K562 (cell line): ENCODE measurements around the gene ZSCAN12. TPM values are rescaled to one million over a fixed set of nuclear protein-coding genes. Genes with fewer than 3 reads are reported as not detected.

Experiments used
- ZNF165 ChIP-seq: fragments of 250-450 bp; sonication (Bioruptor Pico); IDR thresholded peaks from 2 replicates; pipeline ENCODE4 v1.4.0; 2020; ENCODE audit warnings: borderline replicate concordance
- polyA plus RNA-seq, 8 experiments: library from polyadenylated mRNA; depleted of rRNA in 4 of 8; stranded (reverse) in 5 of 8; unstranded in 3 of 8; fragments of >200 nt; fragmentation: Nextera tagmentation in 2 of 8; fragmentation: Illumina TruSeq in 1 of 8; extraction: Ambion mirVana in 2 of 8; extraction: Trizol in 1 of 8; gene quantifications; 2 replicates each; pipeline versions ENCODE4 v1.2.1 to v1.2.3, GENCODE V29; 2011 to 2014; ENCODE audit warnings: inconsistent platforms in 1 of 8, missing spikeins in 1 of 8
- total RNA-seq, 7 experiments: library from RNA; depleted of rRNA in 6 of 7; stranded (reverse); fragments of >200 nt in 6 of 7; fragmentation: Illumina TruSeq in 2 of 7; extraction: Trizol in 2 of 7; gene quantifications; 2 replicates each; pipeline versions ENCODE4 v1.2.1 to v1.2.3, GENCODE V29; 2011 to 2021; ENCODE audit warnings: low replicate concordance in 1 of 7
- TF ChIP-seq, protein P1 (sequence below): fragments of 200-600 bp; sonication (generic); IDR thresholded peaks from one replicate; pipeline ENCODE4 v1.6.1; 2012; ENCODE audit warnings: mild to moderate bottlenecking, low read depth, low read length, inconsistent platforms
- TF ChIP-seq, protein P2 (sequence below): fragments of 250-450 bp; sonication (Bioruptor Pico); IDR thresholded peaks from 2 replicates; pipeline ENCODE4 v1.5.0; 2021; ENCODE audit warnings: mild to moderate bottlenecking, borderline replicate concordance
- TF ChIP-seq, protein P3 (sequence below): IDR thresholded peaks from 2 replicates; pipeline ENCODE4 v1.6.1; 2011; ENCODE audit not compliant: insufficient read length; ENCODE audit errors: extremely low read depth
- TF ChIP-seq, protein P4 (sequence below): fragments of 200-800 bp; sonication (Bioruptor generic); IDR thresholded peaks from 2 replicates; pipeline ENCODE4 v1.6.1; 2016; ENCODE audit warnings: missing genetic modification characterization, missing compliant biosample characterization

ZSCAN12 gene
- total and polyA plus RNA-seq, 9 of the 15 experiments (the other 6 are each of a cell fraction or from before 2014, with no cell fraction given): 2.5 to 19.6 (median 12.5) TPM

DNA sequence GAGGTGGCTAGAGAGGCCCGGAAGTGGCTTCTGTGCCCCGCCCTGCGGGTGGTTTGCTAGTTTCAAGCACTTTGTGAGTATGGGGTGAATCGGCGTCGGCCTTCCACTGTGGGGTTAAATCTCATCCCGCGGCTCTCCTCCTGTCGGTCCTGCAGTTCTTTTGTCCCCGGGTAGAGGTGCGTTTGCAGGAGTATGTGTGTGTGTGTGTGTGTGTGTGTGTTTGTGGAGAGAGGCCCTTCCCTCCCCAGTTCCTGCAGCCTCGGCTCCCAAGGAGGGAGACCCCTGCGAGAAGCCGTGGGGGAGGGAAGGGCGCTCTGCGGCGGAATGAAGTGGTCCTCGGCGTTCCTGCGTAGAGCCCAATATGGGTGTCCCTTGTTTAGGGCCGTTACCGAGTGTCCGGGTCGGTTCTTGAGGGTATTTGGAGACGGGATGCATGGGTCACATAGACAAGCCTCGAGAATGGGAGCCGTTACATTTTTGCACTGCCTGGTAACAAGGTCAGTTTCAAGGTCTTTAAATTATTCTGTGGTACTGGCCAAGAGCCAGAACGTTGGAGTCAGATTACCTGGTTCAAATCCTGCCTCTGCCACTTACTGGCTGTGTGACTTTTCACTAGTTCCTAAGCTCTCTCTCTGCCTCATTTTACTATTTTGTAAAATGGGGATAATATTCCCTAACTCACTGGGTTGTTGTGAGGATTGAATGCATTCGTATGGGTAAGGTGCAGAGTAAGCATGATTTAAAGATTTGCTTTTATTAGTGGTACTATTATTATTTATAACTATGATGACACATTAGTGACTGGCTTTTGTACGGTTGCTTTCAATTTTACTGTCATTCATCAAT lies 49.4 kb downstream of the ZSCAN12 start, which contains the start of gene ZKSCAN3 (continued):
- TF ChIP-seq, protein P1, sequence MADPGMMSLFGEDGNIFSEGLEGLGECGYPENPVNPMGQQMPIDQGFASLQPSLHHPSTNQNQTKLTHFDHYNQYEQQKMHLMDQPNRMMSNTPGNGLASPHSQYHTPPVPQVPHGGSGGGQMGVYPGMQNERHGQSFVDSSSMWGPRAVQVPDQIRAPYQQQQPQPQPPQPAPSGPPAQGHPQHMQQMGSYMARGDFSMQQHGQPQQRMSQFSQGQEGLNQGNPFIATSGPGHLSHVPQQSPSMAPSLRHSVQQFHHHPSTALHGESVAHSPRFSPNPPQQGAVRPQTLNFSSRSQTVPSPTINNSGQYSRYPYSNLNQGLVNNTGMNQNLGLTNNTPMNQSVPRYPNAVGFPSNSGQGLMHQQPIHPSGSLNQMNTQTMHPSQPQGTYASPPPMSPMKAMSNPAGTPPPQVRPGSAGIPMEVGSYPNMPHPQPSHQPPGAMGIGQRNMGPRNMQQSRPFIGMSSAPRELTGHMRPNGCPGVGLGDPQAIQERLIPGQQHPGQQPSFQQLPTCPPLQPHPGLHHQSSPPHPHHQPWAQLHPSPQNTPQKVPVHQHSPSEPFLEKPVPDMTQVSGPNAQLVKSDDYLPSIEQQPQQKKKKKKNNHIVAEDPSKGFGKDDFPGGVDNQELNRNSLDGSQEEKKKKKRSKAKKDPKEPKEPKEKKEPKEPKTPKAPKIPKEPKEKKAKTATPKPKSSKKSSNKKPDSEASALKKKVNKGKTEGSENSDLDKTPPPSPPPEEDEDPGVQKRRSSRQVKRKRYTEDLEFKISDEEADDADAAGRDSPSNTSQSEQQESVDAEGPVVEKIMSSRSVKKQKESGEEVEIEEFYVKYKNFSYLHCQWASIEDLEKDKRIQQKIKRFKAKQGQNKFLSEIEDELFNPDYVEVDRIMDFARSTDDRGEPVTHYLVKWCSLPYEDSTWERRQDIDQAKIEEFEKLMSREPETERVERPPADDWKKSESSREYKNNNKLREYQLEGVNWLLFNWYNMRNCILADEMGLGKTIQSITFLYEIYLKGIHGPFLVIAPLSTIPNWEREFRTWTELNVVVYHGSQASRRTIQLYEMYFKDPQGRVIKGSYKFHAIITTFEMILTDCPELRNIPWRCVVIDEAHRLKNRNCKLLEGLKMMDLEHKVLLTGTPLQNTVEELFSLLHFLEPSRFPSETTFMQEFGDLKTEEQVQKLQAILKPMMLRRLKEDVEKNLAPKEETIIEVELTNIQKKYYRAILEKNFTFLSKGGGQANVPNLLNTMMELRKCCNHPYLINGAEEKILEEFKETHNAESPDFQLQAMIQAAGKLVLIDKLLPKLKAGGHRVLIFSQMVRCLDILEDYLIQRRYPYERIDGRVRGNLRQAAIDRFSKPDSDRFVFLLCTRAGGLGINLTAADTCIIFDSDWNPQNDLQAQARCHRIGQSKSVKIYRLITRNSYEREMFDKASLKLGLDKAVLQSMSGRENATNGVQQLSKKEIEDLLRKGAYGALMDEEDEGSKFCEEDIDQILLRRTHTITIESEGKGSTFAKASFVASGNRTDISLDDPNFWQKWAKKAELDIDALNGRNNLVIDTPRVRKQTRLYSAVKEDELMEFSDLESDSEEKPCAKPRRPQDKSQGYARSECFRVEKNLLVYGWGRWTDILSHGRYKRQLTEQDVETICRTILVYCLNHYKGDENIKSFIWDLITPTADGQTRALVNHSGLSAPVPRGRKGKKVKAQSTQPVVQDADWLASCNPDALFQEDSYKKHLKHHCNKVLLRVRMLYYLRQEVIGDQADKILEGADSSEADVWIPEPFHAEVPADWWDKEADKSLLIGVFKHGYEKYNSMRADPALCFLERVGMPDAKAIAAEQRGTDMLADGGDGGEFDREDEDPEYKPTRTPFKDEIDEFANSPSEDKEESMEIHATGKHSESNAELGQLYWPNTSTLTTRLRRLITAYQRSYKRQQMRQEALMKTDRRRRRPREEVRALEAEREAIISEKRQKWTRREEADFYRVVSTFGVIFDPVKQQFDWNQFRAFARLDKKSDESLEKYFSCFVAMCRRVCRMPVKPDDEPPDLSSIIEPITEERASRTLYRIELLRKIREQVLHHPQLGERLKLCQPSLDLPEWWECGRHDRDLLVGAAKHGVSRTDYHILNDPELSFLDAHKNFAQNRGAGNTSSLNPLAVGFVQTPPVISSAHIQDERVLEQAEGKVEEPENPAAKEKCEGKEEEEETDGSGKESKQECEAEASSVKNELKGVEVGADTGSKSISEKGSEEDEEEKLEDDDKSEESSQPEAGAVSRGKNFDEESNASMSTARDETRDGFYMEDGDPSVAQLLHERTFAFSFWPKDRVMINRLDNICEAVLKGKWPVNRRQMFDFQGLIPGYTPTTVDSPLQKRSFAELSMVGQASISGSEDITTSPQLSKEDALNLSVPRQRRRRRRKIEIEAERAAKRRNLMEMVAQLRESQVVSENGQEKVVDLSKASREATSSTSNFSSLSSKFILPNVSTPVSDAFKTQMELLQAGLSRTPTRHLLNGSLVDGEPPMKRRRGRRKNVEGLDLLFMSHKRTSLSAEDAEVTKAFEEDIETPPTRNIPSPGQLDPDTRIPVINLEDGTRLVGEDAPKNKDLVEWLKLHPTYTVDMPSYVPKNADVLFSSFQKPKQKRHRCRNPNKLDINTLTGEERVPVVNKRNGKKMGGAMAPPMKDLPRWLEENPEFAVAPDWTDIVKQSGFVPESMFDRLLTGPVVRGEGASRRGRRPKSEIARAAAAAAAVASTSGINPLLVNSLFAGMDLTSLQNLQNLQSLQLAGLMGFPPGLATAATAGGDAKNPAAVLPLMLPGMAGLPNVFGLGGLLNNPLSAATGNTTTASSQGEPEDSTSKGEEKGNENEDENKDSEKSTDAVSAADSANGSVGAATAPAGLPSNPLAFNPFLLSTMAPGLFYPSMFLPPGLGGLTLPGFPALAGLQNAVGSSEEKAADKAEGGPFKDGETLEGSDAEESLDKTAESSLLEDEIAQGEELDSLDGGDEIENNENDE: no peak
- TF ChIP-seq ZNF165 (CRISPR knock-in tag): 0 out of 2 replicates have a peak, but pooled peaks have one; percentile 50
- TF ChIP-seq, protein P2, sequence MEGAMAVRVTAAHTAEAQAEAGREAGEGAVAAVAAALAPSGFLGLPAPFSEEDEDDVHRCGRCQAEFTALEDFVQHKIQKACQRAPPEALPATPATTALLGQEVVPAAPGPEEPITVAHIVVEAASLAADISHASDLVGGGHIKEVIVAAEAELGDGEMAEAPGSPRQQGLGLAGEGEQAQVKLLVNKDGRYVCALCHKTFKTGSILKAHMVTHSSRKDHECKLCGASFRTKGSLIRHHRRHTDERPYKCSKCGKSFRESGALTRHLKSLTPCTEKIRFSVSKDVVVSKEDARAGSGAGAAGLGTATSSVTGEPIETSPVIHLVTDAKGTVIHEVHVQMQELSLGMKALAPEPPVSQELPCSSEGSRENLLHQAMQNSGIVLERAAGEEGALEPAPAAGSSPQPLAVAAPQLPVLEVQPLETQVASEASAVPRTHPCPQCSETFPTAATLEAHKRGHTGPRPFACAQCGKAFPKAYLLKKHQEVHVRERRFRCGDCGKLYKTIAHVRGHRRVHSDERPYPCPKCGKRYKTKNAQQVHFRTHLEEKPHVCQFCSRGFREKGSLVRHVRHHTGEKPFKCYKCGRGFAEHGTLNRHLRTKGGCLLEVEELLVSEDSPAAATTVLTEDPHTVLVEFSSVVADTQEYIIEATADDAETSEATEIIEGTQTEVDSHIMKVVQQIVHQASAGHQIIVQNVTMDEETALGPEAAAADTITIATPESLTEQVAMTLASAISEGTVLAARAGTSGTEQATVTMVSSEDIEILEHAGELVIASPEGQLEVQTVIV (CRISPR knock-in tag): no peak
- TF ChIP-seq, protein P3, sequence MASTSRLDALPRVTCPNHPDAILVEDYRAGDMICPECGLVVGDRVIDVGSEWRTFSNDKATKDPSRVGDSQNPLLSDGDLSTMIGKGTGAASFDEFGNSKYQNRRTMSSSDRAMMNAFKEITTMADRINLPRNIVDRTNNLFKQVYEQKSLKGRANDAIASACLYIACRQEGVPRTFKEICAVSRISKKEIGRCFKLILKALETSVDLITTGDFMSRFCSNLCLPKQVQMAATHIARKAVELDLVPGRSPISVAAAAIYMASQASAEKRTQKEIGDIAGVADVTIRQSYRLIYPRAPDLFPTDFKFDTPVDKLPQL: peak; percentile 75
- TF ChIP-seq, protein P4, sequence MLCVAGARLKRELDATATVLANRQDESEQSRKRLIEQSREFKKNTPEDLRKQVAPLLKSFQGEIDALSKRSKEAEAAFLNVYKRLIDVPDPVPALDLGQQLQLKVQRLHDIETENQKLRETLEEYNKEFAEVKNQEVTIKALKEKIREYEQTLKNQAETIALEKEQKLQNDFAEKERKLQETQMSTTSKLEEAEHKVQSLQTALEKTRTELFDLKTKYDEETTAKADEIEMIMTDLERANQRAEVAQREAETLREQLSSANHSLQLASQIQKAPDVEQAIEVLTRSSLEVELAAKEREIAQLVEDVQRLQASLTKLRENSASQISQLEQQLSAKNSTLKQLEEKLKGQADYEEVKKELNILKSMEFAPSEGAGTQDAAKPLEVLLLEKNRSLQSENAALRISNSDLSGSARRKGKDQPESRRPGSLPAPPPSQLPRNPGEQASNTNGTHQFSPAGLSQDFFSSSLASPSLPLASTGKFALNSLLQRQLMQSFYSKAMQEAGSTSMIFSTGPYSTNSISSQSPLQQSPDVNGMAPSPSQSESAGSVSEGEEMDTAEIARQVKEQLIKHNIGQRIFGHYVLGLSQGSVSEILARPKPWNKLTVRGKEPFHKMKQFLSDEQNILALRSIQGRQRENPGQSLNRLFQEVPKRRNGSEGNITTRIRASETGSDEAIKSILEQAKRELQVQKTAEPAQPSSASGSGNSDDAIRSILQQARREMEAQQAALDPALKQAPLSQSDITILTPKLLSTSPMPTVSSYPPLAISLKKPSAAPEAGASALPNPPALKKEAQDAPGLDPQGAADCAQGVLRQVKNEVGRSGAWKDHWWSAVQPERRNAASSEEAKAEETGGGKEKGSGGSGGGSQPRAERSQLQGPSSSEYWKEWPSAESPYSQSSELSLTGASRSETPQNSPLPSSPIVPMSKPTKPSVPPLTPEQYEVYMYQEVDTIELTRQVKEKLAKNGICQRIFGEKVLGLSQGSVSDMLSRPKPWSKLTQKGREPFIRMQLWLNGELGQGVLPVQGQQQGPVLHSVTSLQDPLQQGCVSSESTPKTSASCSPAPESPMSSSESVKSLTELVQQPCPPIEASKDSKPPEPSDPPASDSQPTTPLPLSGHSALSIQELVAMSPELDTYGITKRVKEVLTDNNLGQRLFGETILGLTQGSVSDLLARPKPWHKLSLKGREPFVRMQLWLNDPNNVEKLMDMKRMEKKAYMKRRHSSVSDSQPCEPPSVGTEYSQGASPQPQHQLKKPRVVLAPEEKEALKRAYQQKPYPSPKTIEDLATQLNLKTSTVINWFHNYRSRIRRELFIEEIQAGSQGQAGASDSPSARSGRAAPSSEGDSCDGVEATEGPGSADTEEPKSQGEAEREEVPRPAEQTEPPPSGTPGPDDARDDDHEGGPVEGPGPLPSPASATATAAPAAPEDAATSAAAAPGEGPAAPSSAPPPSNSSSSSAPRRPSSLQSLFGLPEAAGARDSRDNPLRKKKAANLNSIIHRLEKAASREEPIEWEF (CRISPR knock-in tag): no peak
